HG02571 (cell line): Measurements from ENCODE around the gene POGK.

Source experiments
- ATAC-seq: cut with Tn5 transposase; IDR thresholded peaks from one replicate; pipeline ENCODE4 v1.9.1; 2021; ENCODE audit warnings: mild to moderate bottlenecking, moderate library complexity; ENCODE audit not compliant: unreplicated experiment

POGK gene

DNA sequence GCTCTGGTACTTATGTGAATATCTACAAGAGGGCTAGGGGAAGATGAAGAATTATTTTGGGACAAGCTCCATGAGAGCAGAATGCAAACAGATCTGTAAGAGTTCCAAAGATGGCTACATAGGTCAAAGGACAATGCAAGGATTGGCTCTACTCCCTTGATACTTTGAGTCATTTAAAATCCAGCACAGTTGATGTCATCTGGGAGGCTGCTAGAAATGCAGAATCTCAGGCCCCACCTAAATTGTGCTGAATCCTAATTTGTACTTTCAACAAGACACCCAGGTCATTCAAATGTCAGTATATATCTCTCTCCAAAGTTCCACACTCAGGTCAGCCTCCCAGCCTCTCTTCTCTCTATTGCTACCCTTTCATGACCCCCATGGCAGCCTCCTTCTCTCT, 60.5 kb downstream of the POGK start:
- no peak for ATAC-seq

DNA sequence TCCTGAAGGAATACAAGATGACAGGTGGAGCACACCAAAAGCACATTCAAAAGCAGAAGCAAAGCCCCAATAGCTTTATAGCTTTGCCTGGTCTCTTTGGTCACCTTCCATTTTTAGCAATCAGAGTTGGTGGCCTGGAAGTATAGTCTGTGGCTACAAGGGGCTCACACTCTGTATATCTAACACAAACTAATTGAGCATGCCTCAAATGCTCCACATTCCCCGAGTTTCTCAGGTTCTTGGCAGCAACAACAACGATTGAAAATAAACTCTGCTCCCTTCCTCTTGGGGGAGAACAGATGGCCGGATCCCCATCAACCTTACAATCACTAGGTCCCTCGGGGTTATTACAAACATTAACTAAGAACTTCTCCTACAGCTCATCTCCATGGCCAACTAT, 61.7 kb downstream of the POGK start:
- no peak for ATAC-seq

DNA sequence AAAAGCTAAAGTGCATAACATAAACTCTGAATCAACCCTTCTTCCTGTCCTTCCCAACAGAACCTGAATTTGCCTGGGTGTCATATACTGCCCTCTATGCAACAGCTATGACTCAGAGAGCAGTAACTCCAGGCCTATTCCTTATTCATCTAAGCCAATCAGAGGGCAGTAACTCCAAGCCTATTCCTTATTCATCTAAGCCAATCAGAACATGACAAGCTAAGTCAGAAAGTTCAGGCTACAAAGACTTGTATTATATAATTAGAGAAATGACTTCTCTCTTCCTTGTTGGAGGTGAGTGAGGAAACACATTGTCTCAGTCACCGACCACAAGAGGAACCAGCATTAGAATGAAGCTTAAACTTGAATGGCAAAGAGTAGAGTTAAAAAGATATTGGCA, 63.0 kb downstream of the POGK start:
- ATAC-seq, result no peak

DNA sequence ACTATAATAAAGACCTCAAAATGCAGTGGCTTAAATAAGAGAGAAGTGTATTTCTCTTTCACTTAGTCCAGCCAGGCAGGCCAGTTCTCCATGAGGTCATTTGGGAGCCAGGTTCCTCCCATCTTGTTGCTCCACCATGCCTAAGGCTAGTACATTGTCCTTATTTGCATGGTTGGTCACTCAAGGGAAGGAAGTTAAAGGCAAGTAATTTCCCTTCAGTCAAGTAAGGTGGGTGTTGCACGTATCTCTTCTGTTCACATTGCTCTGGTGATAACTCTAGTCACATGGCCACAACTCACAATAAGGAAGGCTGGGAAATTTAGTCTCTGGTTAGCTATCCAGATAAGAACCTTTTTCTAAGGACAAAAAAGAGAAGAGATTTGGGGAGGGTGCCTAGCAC, 64.0 kb downstream of the POGK start:
- ATAC-seq, result no peak

DNA sequence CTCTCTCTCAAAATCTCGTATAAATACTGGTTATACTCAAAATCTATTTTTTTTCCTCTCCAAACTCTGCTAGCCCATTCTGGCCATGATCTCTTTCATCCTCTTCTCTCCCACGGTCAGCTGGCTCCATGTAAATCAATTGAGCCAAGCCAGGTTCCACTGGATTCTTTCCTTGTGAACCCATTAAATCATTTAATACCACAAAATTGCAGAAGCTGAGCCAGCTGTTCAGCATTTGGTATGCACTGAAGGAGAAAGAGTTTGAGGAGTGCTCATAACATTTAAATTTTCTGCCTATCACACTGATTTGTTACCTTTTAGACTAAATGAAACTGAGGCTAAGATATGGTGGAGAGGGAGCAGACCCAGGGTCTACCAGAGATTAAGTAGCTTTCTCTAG, 65.9 kb downstream of the POGK start:
- ATAC-seq, result no peak

DNA sequence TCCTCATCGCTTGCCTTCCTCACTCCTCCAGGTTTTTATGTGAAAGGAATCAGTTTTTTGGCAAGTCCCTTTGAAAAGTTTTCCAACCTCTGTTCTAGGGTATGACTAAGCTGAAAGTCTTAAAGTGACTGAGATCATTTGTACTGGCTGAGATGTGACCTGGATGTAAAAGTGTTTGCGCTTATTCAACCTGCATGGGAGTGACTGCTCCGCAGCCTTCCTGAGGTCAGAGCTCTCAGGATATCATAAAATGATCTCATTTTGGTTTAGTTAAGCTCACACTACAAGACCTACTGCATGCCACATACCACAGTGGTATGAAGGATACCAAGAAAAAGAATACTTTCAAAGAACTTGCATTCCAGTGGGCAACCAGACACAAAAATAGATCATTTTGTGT, 66.6 kb downstream of the POGK start:
- no peak for ATAC-seq
